Neuronal stem cell (in vitro differentiated cells): ENCODE data around the gene CRYBG2.

ENCODE experiments used
- DNase-seq: peaks from one replicate; pipeline ENCODE4 v3.0.0-alpha.2; 2013; ENCODE audit warnings: low spot score
- H2AFZ ChIP-seq: one replicate; pipeline ENCODE4 v1.6.1; 2013; ENCODE audit warnings: mild to moderate bottlenecking, low read length, inconsistent platforms
- H2AK5ac ChIP-seq: 2 replicates; pipeline ENCODE4 v1.6.1; 2013; ENCODE audit warnings: low read depth, mild to moderate bottlenecking, inconsistent platforms, low read length, moderate library complexity, mixed read lengths
- H2BK120ac ChIP-seq: 2 replicates; pipeline ENCODE4 v1.6.1; 2013; ENCODE audit warnings: low read depth, mild to moderate bottlenecking, inconsistent platforms, low read length, moderate library complexity, mixed read lengths
- H2BK12ac ChIP-seq: one replicate; pipeline ENCODE4 v1.6.1; 2013; ENCODE audit warnings: low read length, inconsistent platforms
- H2BK15ac ChIP-seq: 2 replicates; pipeline ENCODE4 v1.6.1; 2013; ENCODE audit warnings: mild to moderate bottlenecking, low read length, inconsistent platforms, mixed read lengths
- H2BK5ac ChIP-seq: one replicate; pipeline ENCODE4 v1.6.1; 2013; ENCODE audit warnings: inconsistent platforms, mild to moderate bottlenecking, low read length, moderate library complexity
- H3K14ac ChIP-seq: one replicate; pipeline ENCODE4 v1.6.1; 2013; ENCODE audit warnings: low read length, inconsistent platforms
- H3K18ac ChIP-seq: 2 replicates; pipeline ENCODE4 v1.6.1; 2013; ENCODE audit warnings: low read length, inconsistent platforms
- H3K23ac ChIP-seq: 2 replicates; pipeline ENCODE4 v1.6.1; 2013; ENCODE audit warnings: low read depth, mild to moderate bottlenecking, mixed read lengths, low read length, inconsistent platforms; ENCODE audit not compliant: poor library complexity
- H3K27ac ChIP-seq: replicated peaks from 3 replicates; pipeline ENCODE4 v1.5.1; 2013; ENCODE audit warnings: low read length, inconsistent platforms
- H3K27me3 ChIP-seq, 3 experiments: 2 replicates each; pipeline ENCODE4 v1.6.1; 2013; ENCODE audit warnings: low read length in 3 of 3, mild to moderate bottlenecking in 2 of 3, inconsistent platforms in 1 of 3, low read depth in 1 of 3, mixed read lengths in 1 of 3, moderate library complexity in 1 of 3; ENCODE audit not compliant: control insufficient read depth in 3 of 3, insufficient read depth in 3 of 3
- H3K36me3 ChIP-seq, 2 donors: replicated peaks in 1 of 2; 2 replicates each; pipeline ENCODE4 v1.6.1; 2013; ENCODE audit warnings: low read length in 2 of 2; ENCODE audit not compliant: control insufficient read depth in 2 of 2, insufficient read depth in 2 of 2
- H3K4ac ChIP-seq: 2 replicates; pipeline ENCODE4 v1.6.1; 2013; ENCODE audit warnings: inconsistent platforms, mild to moderate bottlenecking, low read length, moderate library complexity
- H3K4me1 ChIP-seq, 2 donors: 1 replicate in 1 of 2; 2 replicates in 1 of 2; pipeline ENCODE4 v1.6.1; 2013; ENCODE audit warnings: low read length in 2 of 2, low read depth in 1 of 2; ENCODE audit not compliant: control insufficient read depth in 2 of 2, insufficient read depth in 1 of 2
- H3K4me2 ChIP-seq: one replicate; pipeline ENCODE4 v1.6.1; 2013; ENCODE audit warnings: mild to moderate bottlenecking, low read length, inconsistent platforms; ENCODE audit not compliant: insufficient read depth, poor library complexity, severe bottlenecking
- H3K4me3 ChIP-seq, 2 donors: 2 replicates each; pipeline ENCODE4 v1.5.1; 2013; ENCODE audit warnings: low read length in 2 of 2, mild to moderate bottlenecking in 2 of 2, inconsistent platforms in 1 of 2, moderate library complexity in 1 of 2
- H3K79me1 ChIP-seq: one replicate; pipeline ENCODE4 v1.6.1; 2013; ENCODE audit warnings: low read depth, mild to moderate bottlenecking, inconsistent platforms, low read length, moderate library complexity
- H3K9ac ChIP-seq: one replicate; pipeline ENCODE4 v1.6.1; 2013; ENCODE audit warnings: mild to moderate bottlenecking, low read depth, low read length, inconsistent platforms; ENCODE audit not compliant: poor library complexity
- H3K9me3 ChIP-seq, 2 donors: replicated peaks in 1 of 2; 2 replicates each; pipeline versions ENCODE3 to v1.6.1; 2013; ENCODE audit warnings: low read length in 2 of 2, mild to moderate bottlenecking in 2 of 2, inconsistent platforms in 1 of 2, low read depth in 1 of 2, mixed read lengths in 1 of 2, moderate library complexity in 1 of 2; ENCODE audit not compliant: control insufficient read depth in 2 of 2, insufficient read depth in 1 of 2
- H4K8ac ChIP-seq: one replicate; pipeline ENCODE4 v1.6.1; 2013; ENCODE audit warnings: low read depth, mild to moderate bottlenecking, inconsistent platforms, low read length, moderate library complexity
- H4K91ac ChIP-seq: one replicate; pipeline ENCODE4 v1.6.1; 2013; ENCODE audit warnings: low read length, low read depth, mild to moderate bottlenecking, inconsistent platforms; ENCODE audit not compliant: poor library complexity
- WGBS, 2 donors: extraction: QIAGEN DNeasy Blood & Tissue Kit; methylation state at CpG; one replicate each; pipeline ENCODE4 v1.1.7; 2013; ENCODE audit warnings: missing lambda C conversion rate in 2 of 2, mixed read lengths in 1 of 2; ENCODE audit not compliant: insufficient read length in 2 of 2, insufficient replicate concordance in 1 of 2; ENCODE audit errors: extremely low coverage in 2 of 2; 5-methylcytosine and 5-hydroxymethylcytosine counted together

The CRYBG2 gene

GRCh38 chr1:26288311-26288941 lies 65.5 kb downstream of the CRYBG2 start:
- no peak overlapping the region for H3K14ac ChIP-seq
- peaks cover 32 to 50% of the 10 kb centered on the region in 2 donors for H3K4me1 ChIP-seq
- H3K36me3 ChIP-seq: peaks cover 4% of the 10 kb centered on the region in 2 donors
- peak overlapping the region; percentile 85 for H2BK12ac ChIP-seq
- no peak overlapping the region for H3K18ac ChIP-seq
- no peaks in the 10 kb centered on the region for H3K79me1 ChIP-seq
- H3K4me3 ChIP-seq: no peak overlapping the region
- H3K9ac ChIP-seq: no peak overlapping the region
- no peak overlapping the region for H4K8ac ChIP-seq
- H4K91ac ChIP-seq: no peak overlapping the region
- no CpG with 5 or more reads among the region's 5 CpGs for WGBS, 2 donors
- DNase-seq: no peak
- H2AK5ac ChIP-seq: peak overlapping the region; percentile 96
- no peaks in the 10 kb centered on the region for H3K27me3 ChIP-seq
- no peak overlapping the region for H3K23ac ChIP-seq
- H2BK120ac ChIP-seq: no peak overlapping the region
- H3K27ac ChIP-seq: no peak overlapping the region
- no peak overlapping the region for H2AFZ ChIP-seq
- no peak overlapping the region for H2BK15ac ChIP-seq
- H3K9me3 ChIP-seq: no peaks in the 10 kb centered on the region
- H3K4me2 ChIP-seq: no peak overlapping the region
- H2BK5ac ChIP-seq: no peak overlapping the region
- no peak overlapping the region for H3K4ac ChIP-seq

DNA sequence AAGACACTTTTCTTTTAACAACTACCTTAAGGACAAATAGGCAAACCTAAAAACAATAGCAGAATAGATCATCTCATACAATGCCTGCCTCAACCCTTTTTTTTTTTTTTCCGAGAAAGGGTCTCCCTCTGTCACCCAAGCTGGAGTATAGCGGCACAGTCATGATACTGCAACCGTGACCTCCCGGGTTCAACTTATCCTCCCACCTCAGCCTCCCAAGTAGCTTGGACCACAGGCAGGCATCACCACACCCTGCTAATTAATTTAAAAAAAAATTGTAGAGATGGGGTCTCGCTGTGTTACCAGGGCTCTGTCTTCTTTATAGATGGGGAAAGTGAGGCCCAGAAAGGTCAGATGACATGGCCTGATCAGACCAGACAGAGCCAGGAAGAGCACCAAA lies 66.1 kb downstream of the CRYBG2 start:
- Histone ChIP-seq H4K91ac (no peak overlapping the region), H3K23ac (no peak overlapping the region), H4K8ac (no peak overlapping the region), H3K9me3 (no peaks in the 10 kb centered on the region), H3K27me3 (no peaks in the 10 kb centered on the region), H3K14ac (no peak overlapping the region), H3K79me1 (peaks cover under 1% of the 10 kb centered on the region), H3K4me2 (no peak overlapping the region), H3K4ac (no peak overlapping the region), H2BK120ac (no peak overlapping the region), H2AFZ (no peak overlapping the region), H3K9ac (no peak overlapping the region), H2BK5ac (no peak overlapping the region), H3K4me1 (peaks cover 34 to 50% of the 10 kb centered on the region in 2 donors), H3K4me3 (no peak overlapping the region), H2BK12ac (no peak overlapping the region), H2BK15ac (no peak overlapping the region), H2AK5ac (peak overlapping the region; percentile 20), H3K36me3 (peaks cover 4% of the 10 kb centered on the region in 2 donors), H3K18ac (no peak overlapping the region), H3K27ac (no peak overlapping the region)
- no peak for DNase-seq
- WGBS, 2 donors: no CpG with 5 or more reads among the region's 5 CpGs

GRCh38 chr1:26287033-26287711 lies 66.8 kb downstream of the CRYBG2 start:
- no CpG with 5 or more reads among the region's 8 CpGs for WGBS, 2 donors
- Histone ChIP-seq H2BK120ac (no peak overlapping the region), H3K27me3 (no peaks in the 10 kb centered on the region), H3K36me3 (peaks cover 4 to 6% of the 10 kb centered on the region in 2 donors), H2AFZ (no peak overlapping the region), H3K23ac (no peak overlapping the region), H3K9ac (no peak overlapping the region), H2AK5ac (no peak overlapping the region), H3K79me1 (peaks cover 6% of the 10 kb centered on the region), H3K4ac (no peak overlapping the region), H3K27ac (no peak overlapping the region), H3K9me3 (no peaks in the 10 kb centered on the region), H3K18ac (no peak overlapping the region), H2BK15ac (no peak overlapping the region), H2BK5ac (no peak overlapping the region), H3K14ac (no peak overlapping the region), H3K4me2 (no peak overlapping the region), H4K91ac (no peak overlapping the region), H3K4me1 (peaks cover 40 to 50% of the 10 kb centered on the region in 2 donors), H4K8ac (no peak overlapping the region), H3K4me3 (no peak overlapping the region), H2BK12ac (no peak overlapping the region)
- no peak for DNase-seq

DNA sequence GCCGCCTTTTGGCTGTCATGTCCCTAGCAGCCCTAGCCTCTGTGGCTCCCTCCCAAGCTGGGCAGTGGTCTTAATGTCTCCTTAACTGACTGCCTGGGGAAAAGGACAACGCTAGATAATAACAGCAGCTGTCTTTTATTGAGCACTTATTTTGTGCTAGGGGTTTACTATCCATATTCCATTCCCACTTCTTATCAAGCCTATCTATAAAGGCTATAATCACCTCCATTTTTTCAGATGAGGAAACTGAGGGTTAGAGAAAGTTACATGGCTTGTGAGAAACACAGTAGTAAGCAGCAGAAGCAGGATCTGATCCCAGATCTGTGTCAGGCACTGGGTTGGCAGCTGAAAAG lies 67.9 kb downstream of the CRYBG2 start:
- no peak overlapping the region for H3K4me2 ChIP-seq
- no peak overlapping the region for H4K8ac ChIP-seq

More for the DNA sequence above, 67.9 kb downstream of the CRYBG2 start:
- no peak overlapping the region for H3K27ac ChIP-seq
- H2BK12ac ChIP-seq: no peak overlapping the region
- H3K79me1 ChIP-seq: peaks cover 6% of the 10 kb centered on the region
- no peak overlapping the region for H3K9ac ChIP-seq
- no peak overlapping the region for H2BK5ac ChIP-seq
- H2BK120ac ChIP-seq: no peak overlapping the region
- WGBS, 2 donors: no CpG with 5 or more reads among the region's 2 CpGs
- H4K91ac ChIP-seq: no peak overlapping the region
- peaks cover 46 to 59% of the 10 kb centered on the region in 2 donors for H3K4me1 ChIP-seq
- no peak overlapping the region for H2AK5ac ChIP-seq
- no peak overlapping the region for H3K4ac ChIP-seq
- no peak for DNase-seq
- H3K9me3 ChIP-seq: no peaks in the 10 kb centered on the region
- H3K23ac ChIP-seq: no peak overlapping the region
- no peaks in the 10 kb centered on the region for H3K27me3 ChIP-seq
- no peak overlapping the region for H3K18ac ChIP-seq
- H2BK15ac ChIP-seq: no peak overlapping the region
- H3K14ac ChIP-seq: no peak overlapping the region
- no peak overlapping the region for H2AFZ ChIP-seq
- peaks cover 8 to 12% of the 10 kb centered on the region in 2 donors for H3K36me3 ChIP-seq
- no peak overlapping the region for H3K4me3 ChIP-seq
